Measurements from ENCODE around the gene GPR146.
A peak's percentile ranks its signal among the peaks of the same experiment; 100 is the strongest.
"Not testable (repeated sequence)": the region's sequence is repeated elsewhere in the genome, so short reads cannot be mapped to it uniquely, and the experiment has no call there.

Gene GPR146

GRCh38 chr7:1058311-1058710 lies 14.0 kb downstream of the GPR146 start:
- no peak for DNase-seq (ENCODE audit: low read depth)

GRCh38 chr7:1058821-1059199 lies 14.5 kb downstream of the GPR146 start:
- peak; percentile 27 for DNase-seq (ENCODE audit: low read depth)

GRCh38 chr7:1059200-1060091 lies 15.1 kb downstream of the GPR146 start:
- DNase-seq (ENCODE audit: low read depth): peak; percentile 19

- DNase-seq (ENCODE audit: low read depth): no peak
Observed at GRCh38 chr7:1060315-1061072, 16.1 kb downstream of the GPR146 start.

- no peak for DNase-seq (ENCODE audit: low read depth)
Observed at GRCh38 chr7:1061180-1061579, 16.8 kb downstream of the GPR146 start.

- DNase-seq (ENCODE audit: low read depth): no peak
Observed at GRCh38 chr7:1062296-1063294, 18.2 kb downstream of the GPR146 start.

GRCh38 chr7:1063361-1063760 lies 19.0 kb downstream of the GPR146 start:
- DNase-seq (ENCODE audit: low read depth): no peak

GRCh38 chr7:1064581-1064980 lies 20.2 kb downstream of the GPR146 start:
- no peak for DNase-seq (ENCODE audit: low read depth)

- DNase-seq (ENCODE audit: low read depth): no peak
Observed at GRCh38 chr7:1065263-1065584, 20.9 kb downstream of the GPR146 start.

GRCh38 chr7:1065585-1066241 lies 21.4 kb downstream of the GPR146 start:
- peak; percentile 54 for DNase-seq (ENCODE audit: low read depth)

GRCh38 chr7:1066242-1066588 lies 21.9 kb downstream of the GPR146 start:
- no peak for DNase-seq (ENCODE audit: low read depth)

GRCh38 chr7:1068013-1068412 lies 23.7 kb downstream of the GPR146 start:
- no peak for DNase-seq (ENCODE audit: low read depth)

- no peak for DNase-seq (ENCODE audit: low read depth)
Observed at GRCh38 chr7:1068619-1069018, 24.3 kb downstream of the GPR146 start.

GRCh38 chr7:1070544-1071011 lies 26.2 kb downstream of the GPR146 start:
- no peak for DNase-seq (ENCODE audit: low read depth)

- no peak for DNase-seq (ENCODE audit: low read depth)
Observed at GRCh38 chr7:1071731-1072254, 27.4 kb downstream of the GPR146 start.

GRCh38 chr7:1073142-1073977 lies 29.0 kb downstream of the GPR146 start:
- no peak for DNase-seq (ENCODE audit: low read depth)

- DNase-seq (ENCODE audit: low read depth): not testable (repeated sequence)
Observed at GRCh38 chr7:1074018-1074417, 29.7 kb downstream of the GPR146 start.

- no peak for DNase-seq (ENCODE audit: low read depth)
Observed at GRCh38 chr7:1074593-1075431, 30.5 kb downstream of the GPR146 start.

Measured in T-helper 22 cell (primary cell).